T-helper 17 cell (primary cell): ENCODE results near the gene ELP4. TPM values are rescaled to one million over a fixed set of nuclear protein-coding genes. Genes with fewer than 3 reads are reported as not detected.
"Not testable (repeated sequence)": the region's sequence is repeated elsewhere in the genome, so short reads cannot be mapped to it uniquely, and the experiment has no call there.

Source experiments
- ATAC-seq: fragments of 150-1000 bp; cut with Tn5 transposase; 2 replicates; pipeline ENCODE4 v1.10.0; 2021; ENCODE audit warnings: mild to moderate bottlenecking, moderate library complexity
- DNase-seq, 3 donors: peaks; one replicate each; pipeline versions ENCODE4 v3.0.0 to v3.0.0-alpha.2; 2020 to 2021
- H3K9me3 ChIP-seq: one replicate; pipeline ENCODE4 v1.7.0; 2013; ENCODE audit warnings: low read length, mild to moderate bottlenecking; ENCODE audit not compliant: control insufficient read depth, poor library complexity, severe bottlenecking
- H3K27ac Mint-ChIP-seq: one replicate; pipeline ENCODE4 v1.8.0; 2022; ENCODE audit warnings: mild to moderate bottlenecking, moderate library complexity, mixed read lengths
- H3K27me3 Mint-ChIP-seq: one replicate; pipeline ENCODE4 v1.8.0; 2022; ENCODE audit warnings: mixed read lengths
- H3K36me3 Mint-ChIP-seq: one replicate; pipeline ENCODE4 v1.8.0; 2022; ENCODE audit warnings: low read depth, mixed read lengths
- H3K4me1 Mint-ChIP-seq: one replicate; pipeline ENCODE4 v1.8.0; 2022; ENCODE audit warnings: mild to moderate bottlenecking, mixed read lengths
- H3K4me3 Mint-ChIP-seq: one replicate; pipeline ENCODE4 v1.8.0; 2022; ENCODE audit warnings: mild to moderate bottlenecking, moderate library complexity, mixed read lengths
- total RNA-seq, 4 donors: library from RNA in 2 of 4; stranded (reverse) in 2 of 4; gene quantifications; one replicate each; pipeline ENCODE4 v1.2.3 and lab custom pipeline; 2022 to 2026

ELP4 gene
- total RNA-seq, 2 donors from 2014 or later: 17.4 to 17.8 TPM

GRCh38 chr11:31664129-31664528 lies 154.6 kb downstream of the ELP4 start:
- Mint-ChIP-seq H3K4me1 (no peaks in the 10 kb centered on the region), H3K4me3 (no peak overlapping the region), H3K36me3 (no peaks in the 10 kb centered on the region), H3K27ac (no peak overlapping the region), H3K27me3 (no peaks in the 10 kb centered on the region)
- DNase-seq: no peak
- ATAC-seq: no peak
- no peaks in the 10 kb centered on the region for H3K9me3 ChIP-seq

GRCh38 chr11:31664954-31665353 lies 155.4 kb downstream of the ELP4 start:
- no peaks in the 10 kb centered on the region for H3K9me3 ChIP-seq
- H3K4me1 Mint-ChIP-seq: no peaks in the 10 kb centered on the region
- no peak overlapping the region for H3K27ac Mint-ChIP-seq
- peaks cover 3% of the 10 kb centered on the region for H3K36me3 Mint-ChIP-seq
- ATAC-seq (no peak), DNase-seq (no peak)
- H3K27me3 Mint-ChIP-seq: no peaks in the 10 kb centered on the region
- H3K4me3 Mint-ChIP-seq: no peak overlapping the region

DNA sequence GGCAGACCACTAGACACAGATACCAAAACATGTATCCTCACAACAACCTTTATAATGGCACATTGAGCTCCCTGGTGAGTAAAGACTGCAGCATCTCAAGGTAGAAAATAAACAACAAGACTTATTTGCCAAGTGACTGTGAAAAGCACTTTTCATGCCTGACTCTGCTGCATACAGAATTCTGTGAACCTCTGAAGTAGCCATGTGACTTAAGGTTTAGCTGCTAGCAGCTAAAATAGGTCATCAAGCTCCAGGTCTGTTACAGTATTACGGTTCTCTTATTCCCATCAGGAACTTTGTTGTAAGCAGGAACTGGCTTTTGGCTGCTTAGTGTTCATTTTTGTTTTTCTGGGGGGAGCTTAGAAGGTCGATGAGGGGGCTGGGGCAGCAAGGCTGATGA lies 162.1 kb downstream of the ELP4 start:
- no peaks in the 10 kb centered on the region for H3K27me3 Mint-ChIP-seq
- no peaks in the 10 kb centered on the region for H3K4me1 Mint-ChIP-seq
- no peak for ATAC-seq
- peaks cover 10% of the 10 kb centered on the region for H3K36me3 Mint-ChIP-seq
- no peak overlapping the region for H3K27ac Mint-ChIP-seq
- H3K4me3 Mint-ChIP-seq: no peak overlapping the region
- DNase-seq: no peak
- no peaks in the 10 kb centered on the region for H3K9me3 ChIP-seq

DNA sequence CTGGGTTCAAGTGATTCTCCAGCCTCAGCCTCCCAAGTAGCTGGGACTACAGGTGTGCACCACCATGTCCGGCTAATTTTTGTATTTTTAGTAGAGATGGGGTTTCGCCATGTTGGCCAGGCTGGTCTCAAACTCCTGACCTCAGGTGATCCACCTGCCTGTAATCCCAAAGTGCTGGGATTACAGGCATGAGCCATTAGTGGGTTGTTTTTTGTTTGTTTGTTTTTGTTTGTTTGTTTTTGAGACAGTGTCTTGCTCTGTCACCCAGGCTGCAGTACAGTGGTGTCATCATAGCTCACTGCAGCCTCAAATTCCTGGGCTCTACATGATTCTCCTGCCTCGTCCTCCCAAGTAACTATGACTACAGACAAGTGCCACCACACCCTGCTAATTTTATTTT lies 163.5 kb downstream of the ELP4 start:
- not testable (repeated sequence) for DNase-seq, H3K27me3 Mint-ChIP-seq, H3K27ac Mint-ChIP-seq, ATAC-seq, H3K4me1 Mint-ChIP-seq, H3K4me3 Mint-ChIP-seq, H3K9me3 ChIP-seq
- H3K36me3 Mint-ChIP-seq: peaks cover 10% of the 10 kb centered on the region

DNA sequence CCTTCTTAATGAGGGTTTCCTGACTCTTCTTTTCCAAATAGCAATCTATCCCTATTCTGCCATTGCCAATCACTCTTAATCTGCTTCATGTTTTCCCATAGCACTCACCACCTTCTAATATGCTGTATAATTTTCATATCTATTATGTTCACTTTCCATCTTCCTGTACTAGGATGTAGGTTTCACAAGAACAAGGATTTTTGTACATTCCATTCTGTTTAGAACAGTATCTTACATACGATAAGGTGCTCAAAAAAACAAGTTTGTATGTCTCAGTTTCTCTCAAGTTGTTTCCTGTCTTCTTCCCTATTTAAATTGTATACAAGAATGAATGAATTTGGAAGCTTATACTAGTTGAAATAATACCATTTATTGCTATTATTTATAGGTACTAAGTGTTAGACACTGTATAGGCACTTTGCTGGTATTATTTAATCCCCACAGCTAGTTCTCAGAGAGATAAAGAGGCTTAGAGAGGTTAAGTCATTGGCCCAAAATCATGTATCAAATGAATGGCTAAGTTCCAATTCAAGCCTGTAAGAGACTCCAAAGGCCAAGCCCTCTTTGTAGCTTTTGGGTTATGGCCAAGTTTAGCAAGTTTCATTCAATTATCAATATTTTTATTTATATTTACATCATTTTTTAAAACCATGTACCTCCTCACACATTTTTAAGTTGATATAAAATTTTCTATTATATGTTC lies 166.9 kb downstream of the ELP4 start:
- Mint-ChIP-seq H3K27ac (no peak overlapping the region), H3K27me3 (no peaks in the 10 kb centered on the region), H3K4me3 (no peak overlapping the region), H3K4me1 (no peaks in the 10 kb centered on the region), H3K36me3 (peaks cover 10% of the 10 kb centered on the region)
- DNase-seq (no peak), ATAC-seq (no peak)
- no peaks in the 10 kb centered on the region for H3K9me3 ChIP-seq

DNA sequence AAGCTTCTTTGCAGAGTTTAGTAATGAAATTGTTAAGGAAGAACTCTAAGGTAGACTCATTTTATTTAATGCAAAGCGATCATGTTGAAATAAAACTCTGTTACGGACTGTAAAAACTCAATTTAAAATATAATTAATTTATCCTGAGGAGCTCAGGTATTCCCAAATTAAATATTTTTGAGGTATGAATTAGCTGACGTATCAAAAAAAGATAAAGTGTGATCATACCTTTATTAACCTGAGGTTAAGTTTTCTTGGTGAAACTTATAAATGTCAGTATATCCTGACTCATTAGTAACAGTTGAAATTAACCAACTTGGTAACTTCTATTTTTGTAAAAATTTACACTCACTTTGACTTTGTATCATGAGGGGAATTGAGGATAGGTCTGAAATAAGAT lies 171.2 kb downstream of the ELP4 start:
- H3K4me1 Mint-ChIP-seq: no peaks in the 10 kb centered on the region
- H3K4me3 Mint-ChIP-seq: no peak overlapping the region
- H3K9me3 ChIP-seq: no peaks in the 10 kb centered on the region
- DNase-seq (no peak), ATAC-seq (no peak)
- no peaks in the 10 kb centered on the region for H3K27me3 Mint-ChIP-seq
- peaks cover 8% of the 10 kb centered on the region for H3K36me3 Mint-ChIP-seq
- no peak overlapping the region for H3K27ac Mint-ChIP-seq

DNA sequence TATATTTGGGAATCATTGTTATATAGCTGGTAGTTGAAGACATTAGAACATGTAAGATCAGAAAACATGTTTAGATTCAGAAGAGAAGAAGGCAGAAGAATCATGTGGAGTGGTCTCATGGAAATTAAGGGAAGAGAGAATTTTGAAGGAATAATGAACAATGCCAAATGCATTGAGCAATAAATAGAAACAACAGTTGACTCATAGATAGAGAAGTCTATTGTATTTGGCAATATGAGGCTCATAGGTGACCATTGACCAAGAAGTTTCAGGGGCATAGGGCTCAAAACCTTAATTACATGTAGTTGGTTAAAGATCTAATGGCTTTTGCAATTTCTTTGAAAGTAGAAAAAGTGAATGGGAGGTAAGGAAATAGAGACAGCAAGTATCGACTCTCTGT lies 177.7 kb downstream of the ELP4 start:
- Mint-ChIP-seq H3K27ac (no peak overlapping the region), H3K4me3 (no peak overlapping the region), H3K4me1 (peaks cover 7% of the 10 kb centered on the region), H3K36me3 (no peaks in the 10 kb centered on the region), H3K27me3 (no peaks in the 10 kb centered on the region)
- DNase-seq (no peak), ATAC-seq (no peak)
- no peaks in the 10 kb centered on the region for H3K9me3 ChIP-seq

DNA sequence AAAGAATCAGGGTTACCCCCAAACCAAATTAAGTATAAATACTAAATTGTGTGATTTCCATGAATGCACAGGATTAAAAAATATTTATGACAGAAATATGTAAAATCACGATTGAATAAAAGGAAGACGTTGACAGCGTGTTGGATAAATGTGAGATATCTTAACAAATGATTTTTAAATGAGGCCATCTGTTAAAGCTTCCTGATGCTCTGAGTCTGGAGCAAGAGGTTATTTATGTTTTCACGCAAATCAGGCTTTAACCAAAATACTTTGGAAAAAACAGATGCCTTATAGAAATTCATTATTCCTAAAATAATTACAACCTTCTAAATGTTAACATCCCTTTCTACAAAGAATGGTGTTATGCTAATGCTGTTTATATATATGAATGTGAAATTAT lies 178.3 kb downstream of the ELP4 start:
- Mint-ChIP-seq H3K27ac (no peak overlapping the region), H3K4me3 (no peak overlapping the region), H3K27me3 (no peaks in the 10 kb centered on the region), H3K36me3 (peaks cover 2% of the 10 kb centered on the region), H3K4me1 (peaks cover 7% of the 10 kb centered on the region)
- no peak for ATAC-seq
- no peaks in the 10 kb centered on the region for H3K9me3 ChIP-seq
- DNase-seq: no peak

DNA sequence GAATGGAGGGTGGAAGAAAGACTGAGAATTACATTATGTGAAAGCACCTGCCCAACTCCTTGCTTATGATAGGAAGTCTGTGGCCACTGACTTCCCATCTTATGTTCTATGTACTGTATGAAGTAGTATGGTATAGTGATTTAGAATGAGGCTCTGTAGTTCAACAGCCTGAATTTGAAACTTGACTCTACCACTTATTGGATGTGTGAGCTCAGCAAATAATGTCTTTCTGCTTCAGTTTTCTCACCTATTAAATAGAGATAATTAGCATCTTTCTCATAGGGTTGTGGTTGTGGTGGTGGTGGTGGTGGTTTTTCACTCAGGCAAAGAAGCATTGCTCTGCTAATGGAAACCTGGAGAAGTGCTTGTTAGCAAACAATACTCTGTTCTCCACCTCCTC lies 180.0 kb downstream of the ELP4 start:
- Mint-ChIP-seq H3K4me1 (peaks cover 7% of the 10 kb centered on the region), H3K4me3 (no peak overlapping the region), H3K36me3 (peaks cover 2% of the 10 kb centered on the region), H3K27me3 (no peaks in the 10 kb centered on the region), H3K27ac (no peak overlapping the region)
- no peak for DNase-seq
- no peaks in the 10 kb centered on the region for H3K9me3 ChIP-seq
- no peak for ATAC-seq

DNA sequence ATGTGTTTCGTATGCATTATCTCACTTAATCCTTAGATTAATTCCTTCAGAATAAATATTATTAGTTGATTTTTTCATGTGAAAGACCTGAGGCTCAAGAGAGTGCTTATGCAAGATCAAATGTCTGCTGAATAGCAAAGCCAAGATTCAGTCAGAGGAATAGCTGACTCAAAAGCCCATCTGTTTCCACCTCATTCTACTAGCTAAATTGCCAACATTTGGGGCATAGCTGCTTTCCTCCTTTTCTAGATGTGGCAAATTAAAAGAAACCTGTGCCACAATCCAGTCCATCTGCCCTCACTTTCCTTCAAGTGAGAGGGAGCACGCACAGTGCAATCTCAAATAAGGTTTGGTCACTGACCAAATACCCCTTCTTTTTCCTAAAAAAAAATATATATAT lies 180.5 kb downstream of the ELP4 start:
- no peak overlapping the region for H3K4me3 Mint-ChIP-seq
- DNase-seq: no peak
- no peaks in the 10 kb centered on the region for H3K27me3 Mint-ChIP-seq
- peaks cover 2% of the 10 kb centered on the region for H3K36me3 Mint-ChIP-seq
- no peak for ATAC-seq
- no peak overlapping the region for H3K27ac Mint-ChIP-seq
- no peaks in the 10 kb centered on the region for H3K9me3 ChIP-seq
- H3K4me1 Mint-ChIP-seq: peaks cover 7% of the 10 kb centered on the region

DNA sequence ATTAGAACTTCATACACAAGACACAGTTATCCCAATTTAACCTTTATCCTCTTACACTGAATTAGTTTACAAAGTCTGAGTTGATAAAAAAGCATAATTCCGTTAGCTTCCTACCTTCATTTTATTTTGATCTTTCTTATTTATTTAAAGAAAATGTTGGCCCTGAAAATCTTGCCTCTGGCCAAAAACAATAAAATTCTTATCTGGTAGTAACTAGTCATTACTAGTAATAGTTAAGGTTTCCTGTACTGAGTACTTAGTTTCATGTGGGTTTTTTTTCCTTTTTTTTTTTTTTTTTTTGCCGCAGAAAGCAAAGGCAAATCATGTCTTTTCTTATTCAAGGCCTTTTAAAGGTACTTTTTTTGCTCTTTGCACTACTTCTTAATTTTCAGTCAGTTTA lies 180.9 kb downstream of the ELP4 start:
- ATAC-seq (no peak), DNase-seq (no peak)
- Mint-ChIP-seq H3K4me3 (no peak overlapping the region), H3K36me3 (peaks cover 2% of the 10 kb centered on the region), H3K27me3 (no peaks in the 10 kb centered on the region), H3K27ac (no peak overlapping the region), H3K4me1 (peaks cover 7% of the 10 kb centered on the region)
- H3K9me3 ChIP-seq: no peaks in the 10 kb centered on the region

DNA sequence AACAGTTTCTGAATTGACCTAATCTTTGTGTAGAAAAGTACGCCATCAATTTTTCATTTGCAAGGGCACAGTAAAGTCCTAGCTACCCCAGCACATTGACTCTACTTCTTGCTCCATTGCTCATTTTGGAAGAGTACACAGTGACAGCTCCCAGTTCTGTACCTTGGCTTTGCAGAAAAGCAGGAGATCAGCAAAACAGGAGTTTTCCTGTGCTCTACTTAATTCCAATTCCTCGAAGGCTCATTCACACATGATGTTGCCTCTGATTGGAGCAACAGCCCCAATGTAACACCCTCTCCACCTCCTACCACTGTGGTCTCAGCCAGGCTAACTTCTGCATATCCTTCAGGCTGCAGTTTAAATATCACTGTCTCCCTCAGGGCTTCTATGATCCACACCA lies 182.9 kb downstream of the ELP4 start:
- H3K27ac Mint-ChIP-seq: no peak overlapping the region
- no peaks in the 10 kb centered on the region for H3K9me3 ChIP-seq
- H3K27me3 Mint-ChIP-seq: no peaks in the 10 kb centered on the region
- DNase-seq (no peak), ATAC-seq (no peak)
- H3K4me3 Mint-ChIP-seq: no peak overlapping the region
- H3K36me3 Mint-ChIP-seq: peaks cover 2% of the 10 kb centered on the region
- peaks cover 2% of the 10 kb centered on the region for H3K4me1 Mint-ChIP-seq

DNA sequence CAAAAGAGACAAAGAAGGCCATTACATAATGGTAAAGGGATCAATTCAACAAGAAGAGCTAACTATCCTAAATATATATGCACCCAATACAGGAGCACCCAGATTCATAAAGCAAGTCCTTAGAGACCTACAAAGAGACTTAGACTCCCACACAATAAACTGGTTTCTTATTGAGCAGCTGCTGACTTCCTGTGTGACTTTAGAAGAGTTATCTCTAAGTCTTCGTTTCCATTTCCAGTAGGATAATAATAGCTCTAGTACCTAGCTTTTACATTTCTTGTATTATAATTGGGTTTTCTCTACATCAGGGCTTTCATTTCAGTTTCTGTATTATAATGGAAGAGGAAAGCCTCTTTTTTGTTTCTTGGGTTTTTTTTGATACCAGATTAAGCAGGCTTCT lies 187.5 kb downstream of the ELP4 start:
- not testable (repeated sequence) for H3K4me3 Mint-ChIP-seq, DNase-seq, H3K27ac Mint-ChIP-seq, H3K9me3 ChIP-seq, H3K36me3 Mint-ChIP-seq, H3K27me3 Mint-ChIP-seq, H3K4me1 Mint-ChIP-seq, ATAC-seq

GRCh38 chr11:31699066-31699465 lies 189.5 kb downstream of the ELP4 start:
- no peak for DNase-seq
- no peak for ATAC-seq
- no peak overlapping the region for H3K27ac Mint-ChIP-seq
- no peaks in the 10 kb centered on the region for H3K9me3 ChIP-seq
- H3K4me1 Mint-ChIP-seq: no peaks in the 10 kb centered on the region
- H3K36me3 Mint-ChIP-seq: peaks cover 4% of the 10 kb centered on the region
- no peak overlapping the region for H3K4me3 Mint-ChIP-seq
- no peaks in the 10 kb centered on the region for H3K27me3 Mint-ChIP-seq
